ENCODE measurements around the gene NR2F6.
A peak's percentile ranks its signal among the peaks of the same experiment; 100 is the strongest.

The NR2F6 gene

DNA sequence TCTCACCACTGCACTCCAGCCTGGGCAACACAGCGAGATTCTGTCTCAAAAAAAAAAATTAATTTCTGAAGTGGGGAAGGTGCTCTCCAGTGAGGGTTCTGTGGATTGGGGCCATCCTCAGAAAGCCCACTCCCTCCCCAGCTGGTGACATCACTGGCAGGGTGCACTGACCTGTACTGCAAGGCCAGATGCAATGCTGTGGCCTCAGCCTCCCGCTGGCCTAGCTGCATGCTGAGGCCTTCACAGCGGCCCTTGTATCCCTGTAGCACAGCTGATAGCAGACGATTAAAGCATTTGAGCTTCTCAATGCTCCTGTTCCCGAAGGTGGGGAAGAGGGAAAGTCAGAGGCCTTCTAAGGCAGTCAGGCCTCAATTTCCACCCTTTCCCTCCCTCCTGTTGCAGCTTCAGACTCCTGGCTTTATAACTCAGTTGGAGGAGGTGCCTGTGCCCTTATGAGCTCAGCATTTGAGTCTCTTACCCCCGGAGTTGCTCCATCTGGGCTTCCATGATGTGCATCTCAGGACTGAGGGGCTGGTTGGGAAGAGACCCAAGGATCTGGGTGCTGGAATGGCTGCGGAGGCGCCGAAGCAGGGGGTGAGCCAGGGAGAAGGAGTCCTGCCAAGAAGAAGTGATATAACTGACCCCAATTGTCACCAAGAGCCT, 13.5 kb upstream of the NR2F6 start:
- no peak overlapping the region for H3K4me3 ChIP-seq (ENCODE audit: low read length)
- H3K27ac ChIP-seq (ENCODE audit: low read depth, low read length) = no peak overlapping the region
- no peak overlapping the region for H3K9ac ChIP-seq (ENCODE audit: low read length)
- no peaks in the 10 kb centered on the region for H3K4me1 ChIP-seq (ENCODE audit: control insufficient read depth, insufficient read depth, low read length)
- no peaks in the 10 kb centered on the region for H3K27me3 ChIP-seq (ENCODE audit: control insufficient read depth, insufficient read depth, low read length)
- no peaks in the 10 kb centered on the region for H3K36me3 ChIP-seq (ENCODE audit: control insufficient read depth, insufficient read depth, low read length)

DNA sequence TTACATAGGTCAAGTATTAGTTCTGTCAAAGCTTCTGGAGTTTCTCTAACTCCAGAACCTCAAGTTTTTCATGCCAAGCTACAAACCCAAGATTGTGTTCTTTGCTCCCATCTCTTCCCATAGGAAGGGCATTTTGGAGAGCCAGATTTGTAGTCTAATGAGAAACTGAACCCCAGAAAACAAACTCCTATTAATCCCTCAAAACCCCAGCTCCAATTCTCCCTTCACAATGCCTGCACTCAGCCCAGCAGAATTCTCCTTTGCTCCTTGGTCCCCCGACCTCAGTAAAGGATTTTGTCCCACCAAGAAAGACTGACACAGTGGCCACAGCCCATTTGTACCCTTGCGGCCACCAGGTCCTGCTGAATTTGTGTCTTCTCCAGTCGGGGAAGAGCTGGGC, 10.4 kb upstream of the NR2F6 start:
- Histone ChIP-seq H3K27me3 (ENCODE audit: control insufficient read depth, insufficient read depth, low read length) (no peaks in the 10 kb centered on the region), H3K9ac (ENCODE audit: low read length) (no peak overlapping the region), H3K4me3 (ENCODE audit: low read length) (no peak overlapping the region), H3K36me3 (ENCODE audit: control insufficient read depth, insufficient read depth, low read length) (no peaks in the 10 kb centered on the region), H3K27ac (ENCODE audit: low read depth, low read length) (no peak overlapping the region), H3K4me1 (ENCODE audit: control insufficient read depth, insufficient read depth, low read length) (no peaks in the 10 kb centered on the region)

DNA sequence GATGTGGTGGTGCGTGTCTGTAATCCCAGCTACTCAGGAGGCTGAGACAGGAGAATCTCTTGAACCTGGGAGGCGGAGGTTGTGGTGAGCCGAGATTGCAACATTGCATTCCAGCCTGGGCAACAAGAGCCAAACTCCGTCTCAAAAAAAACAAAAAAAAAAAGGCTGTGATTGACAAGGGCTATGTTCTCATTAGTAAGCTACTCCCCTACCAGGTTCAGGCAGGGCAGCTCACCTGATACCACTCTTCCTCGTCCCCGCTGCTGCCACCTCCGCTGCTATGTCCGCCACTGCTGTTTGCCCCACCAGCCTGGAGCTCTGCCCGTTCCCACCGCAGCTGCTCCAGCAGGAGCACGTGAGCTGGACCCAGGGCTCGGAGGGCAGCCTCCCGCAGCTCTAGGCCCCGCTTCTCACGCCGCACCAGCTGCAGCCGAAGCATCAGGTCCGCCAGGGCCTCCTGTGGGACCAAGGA, 9.5 kb upstream of the NR2F6 start:
- no peaks in the 10 kb centered on the region for H3K4me1 ChIP-seq (ENCODE audit: control insufficient read depth, insufficient read depth, low read length)
- no peak overlapping the region for H3K4me3 ChIP-seq (ENCODE audit: low read length)
- no peak overlapping the region for H3K27ac ChIP-seq (ENCODE audit: low read depth, low read length)
- H3K27me3 ChIP-seq (ENCODE audit: control insufficient read depth, insufficient read depth, low read length) = no peaks in the 10 kb centered on the region
- no peaks in the 10 kb centered on the region for H3K36me3 ChIP-seq (ENCODE audit: control insufficient read depth, insufficient read depth, low read length)
- no peak overlapping the region for H3K9ac ChIP-seq (ENCODE audit: low read length)

DNA sequence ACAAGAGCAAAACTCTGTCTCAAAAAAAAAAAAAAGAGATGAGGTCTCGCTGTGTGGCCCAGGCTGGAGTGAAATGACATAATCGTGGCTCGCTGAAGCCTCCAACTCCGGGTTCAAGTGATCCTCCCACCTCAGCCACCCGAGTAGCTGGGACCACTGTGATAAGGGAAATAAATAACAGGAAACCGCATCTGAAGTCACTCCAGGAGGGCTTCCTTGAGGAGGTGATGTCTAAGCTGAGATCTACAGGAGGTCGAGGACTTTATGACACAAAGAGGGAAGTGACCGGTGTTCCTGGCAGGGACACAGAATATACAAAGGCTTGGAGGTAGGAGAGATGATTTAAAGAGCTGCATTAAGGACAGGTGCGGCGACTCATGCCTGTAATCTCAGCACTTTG, 8.9 kb upstream of the NR2F6 start:
- no peak overlapping the region for H3K4me3 ChIP-seq (ENCODE audit: low read length)
- H3K9ac ChIP-seq (ENCODE audit: low read length) = no peak overlapping the region
- no peaks in the 10 kb centered on the region for H3K4me1 ChIP-seq (ENCODE audit: control insufficient read depth, insufficient read depth, low read length)
- H3K27me3 ChIP-seq (ENCODE audit: control insufficient read depth, insufficient read depth, low read length) = no peaks in the 10 kb centered on the region
- H3K36me3 ChIP-seq (ENCODE audit: control insufficient read depth, insufficient read depth, low read length) = no peaks in the 10 kb centered on the region
- no peak overlapping the region for H3K27ac ChIP-seq (ENCODE audit: low read depth, low read length)

DNA sequence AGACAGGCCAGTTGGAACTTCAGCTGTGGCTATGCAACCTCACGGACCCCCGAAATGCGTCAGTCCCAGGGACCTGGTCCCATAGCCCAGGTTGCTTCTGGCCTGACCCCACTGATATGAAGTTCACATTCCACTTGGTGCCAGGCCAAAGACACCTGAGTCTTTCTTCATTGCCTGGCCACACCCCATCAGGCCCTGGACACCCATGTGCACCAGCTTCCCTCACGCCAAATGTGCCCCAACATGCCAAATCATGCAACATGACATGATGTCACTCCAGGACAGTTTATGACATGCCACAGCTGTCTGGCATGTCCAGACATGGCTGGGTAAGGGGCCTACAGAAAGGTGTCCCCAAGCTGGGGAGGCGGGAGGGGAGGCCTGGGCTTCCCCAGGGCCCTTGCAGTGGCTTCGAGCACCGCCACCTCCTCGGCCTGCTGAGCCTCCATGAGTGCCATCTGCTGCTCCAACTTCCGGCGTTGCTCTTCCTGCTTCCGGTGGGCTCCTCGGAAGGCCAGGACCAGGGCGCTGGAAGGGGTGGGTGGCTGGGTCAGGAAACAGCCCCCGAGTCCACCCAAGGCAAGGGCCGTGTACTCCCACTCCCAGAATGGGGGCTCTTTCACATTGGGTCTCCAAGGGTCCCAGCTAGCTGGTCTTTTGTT, 4.3 kb upstream of the NR2F6 start:
- Histone ChIP-seq H3K4me1 (ENCODE audit: control insufficient read depth, insufficient read depth, low read length) (peaks cover 2% of the 10 kb centered on the region), H3K9ac (ENCODE audit: low read length) (no peak overlapping the region), H3K27me3 (ENCODE audit: control insufficient read depth, insufficient read depth, low read length) (no peaks in the 10 kb centered on the region), H3K4me3 (ENCODE audit: low read length) (no peak overlapping the region), H3K36me3 (ENCODE audit: control insufficient read depth, insufficient read depth, low read length) (no peaks in the 10 kb centered on the region), H3K27ac (ENCODE audit: low read depth, low read length) (no peak overlapping the region)

DNA sequence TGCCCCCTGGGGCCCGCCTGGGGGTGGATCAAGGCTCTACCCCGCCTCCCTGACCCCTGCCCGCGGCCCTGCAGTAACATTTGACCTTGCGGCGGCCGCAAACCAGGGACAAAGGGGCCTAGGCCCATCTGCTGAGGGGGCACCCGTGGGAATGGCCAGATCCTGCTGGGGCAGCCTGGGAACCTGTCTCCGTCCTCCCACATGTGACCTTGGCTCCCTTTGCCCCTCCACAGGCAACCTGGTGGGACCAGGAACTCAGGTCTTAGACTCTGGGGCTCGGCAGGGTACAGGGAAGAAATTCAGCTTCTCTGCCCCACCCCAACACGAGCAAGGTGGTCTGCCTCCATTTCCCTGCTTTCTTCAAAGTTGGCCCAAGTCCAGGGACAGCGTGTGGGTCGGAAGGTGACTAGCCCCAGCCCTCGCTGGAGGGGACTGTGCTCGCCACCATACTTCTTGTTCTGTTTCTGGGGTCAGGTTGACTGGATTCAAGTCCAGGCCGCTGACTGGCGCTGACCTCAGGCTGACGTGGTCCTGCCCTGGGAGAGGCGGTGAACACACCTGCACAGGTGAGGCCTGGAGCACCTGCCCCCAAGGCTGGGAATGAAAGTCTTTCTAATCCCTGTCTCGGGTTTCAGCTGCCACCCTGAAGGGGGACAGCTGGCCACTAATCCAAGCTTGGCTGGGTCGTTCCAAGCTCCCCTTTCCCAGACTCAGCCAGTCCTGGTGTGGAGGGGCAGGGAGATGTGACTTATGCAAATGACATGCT, 2.5 kb upstream of the NR2F6 start:
- no peak overlapping the region for H3K4me3 ChIP-seq (ENCODE audit: low read length)
- H3K9ac ChIP-seq (ENCODE audit: low read length) = no peak overlapping the region
- H3K27ac ChIP-seq (ENCODE audit: low read depth, low read length) = no peak overlapping the region
- peaks cover 2% of the 10 kb centered on the region for H3K4me1 ChIP-seq (ENCODE audit: control insufficient read depth, insufficient read depth, low read length)
- H3K36me3 ChIP-seq (ENCODE audit: control insufficient read depth, insufficient read depth, low read length) = no peaks in the 10 kb centered on the region
- H3K27me3 ChIP-seq (ENCODE audit: control insufficient read depth, insufficient read depth, low read length) = no peaks in the 10 kb centered on the region

DNA sequence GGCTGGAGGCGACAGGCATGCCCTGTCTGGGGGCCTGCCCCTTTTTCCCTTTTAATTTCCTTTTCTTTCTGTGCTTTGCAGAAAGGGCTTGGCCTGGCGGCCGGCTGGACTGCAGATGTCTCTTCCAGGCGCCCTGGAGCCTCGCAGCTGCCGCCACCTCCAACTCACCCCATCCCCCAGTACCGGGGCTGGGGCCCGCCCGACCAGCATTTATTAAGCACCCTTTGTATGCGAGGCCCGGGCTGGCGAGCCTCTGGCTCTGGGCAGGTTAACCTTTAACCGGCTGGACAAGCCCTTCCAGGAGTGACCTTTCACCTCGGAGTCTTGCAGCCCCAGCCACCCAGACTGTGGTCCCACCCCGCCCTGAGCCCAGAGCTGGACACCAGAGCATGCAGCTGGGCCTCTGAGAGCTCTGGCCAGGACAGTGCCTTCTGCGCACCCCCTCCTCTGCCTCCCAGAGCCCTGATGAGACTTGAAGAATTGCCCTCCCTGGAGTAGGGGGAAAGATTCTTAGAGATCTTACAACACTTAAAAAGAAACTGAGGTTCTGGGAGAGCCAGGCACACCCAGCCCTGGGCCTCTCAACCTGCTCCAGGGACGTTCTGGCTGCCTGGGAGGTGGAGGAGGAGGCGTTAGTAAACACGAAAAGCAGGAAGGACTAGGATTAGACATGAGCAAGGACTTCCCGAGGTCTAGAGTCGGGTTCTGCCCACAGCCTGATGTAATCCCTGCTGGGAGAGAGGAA, 1.1 kb upstream of the NR2F6 start:
- Histone ChIP-seq H3K9ac (ENCODE audit: low read length) (no peak overlapping the region), H3K36me3 (ENCODE audit: control insufficient read depth, insufficient read depth, low read length) (no peaks in the 10 kb centered on the region), H3K4me1 (ENCODE audit: control insufficient read depth, insufficient read depth, low read length) (peaks cover 2% of the 10 kb centered on the region), H3K4me3 (ENCODE audit: low read length) (peak overlapping the region; percentile 68), H3K27me3 (ENCODE audit: control insufficient read depth, insufficient read depth, low read length) (no peaks in the 10 kb centered on the region), H3K27ac (ENCODE audit: low read depth, low read length) (peak overlapping the region; percentile 88)

DNA sequence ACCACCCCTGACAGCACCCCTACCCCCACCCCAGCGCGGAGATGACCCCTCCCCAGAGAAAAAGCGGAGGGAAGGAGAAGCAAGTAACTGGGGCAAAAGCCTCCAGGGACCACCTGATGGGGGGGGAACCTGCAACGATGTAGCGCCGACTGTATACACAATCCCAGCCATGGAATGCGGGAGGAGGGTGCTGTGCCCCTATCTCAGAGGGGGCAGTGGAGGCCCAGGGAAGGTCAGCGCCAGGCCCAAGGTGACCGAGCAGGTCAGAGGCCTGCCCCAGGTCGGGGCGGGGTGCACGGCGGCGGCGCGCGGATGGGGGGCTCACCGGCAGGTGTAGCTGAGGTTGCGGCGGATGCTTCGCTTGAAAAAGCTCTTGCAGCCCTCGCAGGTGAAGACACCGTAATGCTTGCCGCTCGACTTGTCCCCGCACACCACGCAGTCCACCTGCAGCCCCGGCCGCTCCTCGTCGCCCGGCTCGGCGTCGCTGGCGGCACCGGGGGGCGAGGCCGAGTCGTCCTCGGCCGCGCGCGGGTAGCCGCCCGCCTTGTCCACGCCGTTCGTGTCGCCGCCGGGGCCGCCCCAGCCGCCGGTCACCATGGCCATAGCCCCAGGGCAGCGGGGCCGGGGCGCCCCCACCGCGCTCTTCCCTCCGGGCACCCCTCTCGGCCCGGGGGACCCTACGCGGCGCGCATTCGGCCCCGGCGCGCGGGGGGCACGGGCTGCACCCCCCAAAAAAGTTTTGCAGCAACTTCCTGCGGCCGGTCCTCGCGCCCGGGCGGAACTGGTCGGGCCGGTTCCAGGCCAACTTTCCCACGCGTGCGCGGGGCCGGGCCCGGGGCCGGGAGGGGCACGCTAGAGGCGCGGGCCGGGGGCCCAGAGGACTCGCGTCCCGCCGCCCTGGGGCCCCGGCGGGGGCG, 843 bp downstream of the NR2F6 start:
- peak overlapping the region; percentile 91 for H3K4me3 ChIP-seq (ENCODE audit: low read length)
- no peaks in the 10 kb centered on the region for H3K27me3 ChIP-seq (ENCODE audit: control insufficient read depth, insufficient read depth, low read length)
- no peaks in the 10 kb centered on the region for H3K36me3 ChIP-seq (ENCODE audit: control insufficient read depth, insufficient read depth, low read length)
- H3K4me1 ChIP-seq (ENCODE audit: control insufficient read depth, insufficient read depth, low read length) = peaks cover 2% of the 10 kb centered on the region
- peak overlapping the region; percentile 13 for H3K9ac ChIP-seq (ENCODE audit: low read length)
- peak overlapping the region; percentile 74 for H3K27ac ChIP-seq (ENCODE audit: low read depth, low read length)

DNA sequence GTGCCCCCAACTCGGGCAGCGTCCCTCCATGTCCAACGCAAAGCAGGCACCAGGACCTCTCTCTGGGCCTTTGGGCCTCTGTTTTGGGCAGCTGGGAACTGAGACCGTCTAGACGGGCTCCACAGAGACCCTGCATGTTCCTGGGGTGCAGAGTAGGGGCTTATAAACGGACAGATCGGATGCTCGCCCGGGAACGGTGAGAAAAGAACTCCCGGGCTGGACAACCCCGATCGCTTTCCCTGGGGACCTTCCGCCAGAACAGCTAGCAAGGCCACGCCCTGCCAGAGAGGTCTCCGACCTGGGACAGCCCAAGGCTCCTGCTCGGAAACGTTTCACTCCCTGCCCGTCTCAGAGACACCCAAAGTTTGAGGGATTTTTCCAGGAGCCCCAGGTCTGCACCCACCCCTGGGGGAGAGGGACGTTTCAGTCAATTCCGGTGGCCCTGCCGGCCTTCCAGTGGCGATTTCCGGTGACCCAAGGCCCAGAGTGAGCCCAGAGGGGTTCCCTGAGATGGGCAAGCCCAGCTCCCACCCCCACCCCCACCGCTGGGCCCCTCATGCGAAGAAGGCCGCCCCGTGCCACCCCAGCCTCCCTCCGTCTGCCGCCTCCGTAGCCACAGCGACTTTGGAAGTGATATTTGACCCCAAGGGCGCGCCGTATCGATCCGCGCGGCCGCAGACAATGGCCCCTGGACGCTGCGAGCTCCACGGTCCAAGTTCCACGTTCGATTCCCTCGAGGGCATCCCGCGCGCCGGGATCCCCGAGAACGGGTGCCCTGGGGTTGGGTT, 1.7 kb downstream of the NR2F6 start:
- no peaks in the 10 kb centered on the region for H3K36me3 ChIP-seq (ENCODE audit: control insufficient read depth, insufficient read depth, low read length)
- peaks cover 2% of the 10 kb centered on the region for H3K4me1 ChIP-seq (ENCODE audit: control insufficient read depth, insufficient read depth, low read length)
- H3K27me3 ChIP-seq (ENCODE audit: control insufficient read depth, insufficient read depth, low read length) = no peaks in the 10 kb centered on the region
- peak overlapping the region; percentile 74 for H3K27ac ChIP-seq (ENCODE audit: low read depth, low read length)
- H3K4me3 ChIP-seq (ENCODE audit: low read length) = peak overlapping the region; percentile 91
- H3K9ac ChIP-seq (ENCODE audit: low read length) = peak overlapping the region; percentile 13

DNA sequence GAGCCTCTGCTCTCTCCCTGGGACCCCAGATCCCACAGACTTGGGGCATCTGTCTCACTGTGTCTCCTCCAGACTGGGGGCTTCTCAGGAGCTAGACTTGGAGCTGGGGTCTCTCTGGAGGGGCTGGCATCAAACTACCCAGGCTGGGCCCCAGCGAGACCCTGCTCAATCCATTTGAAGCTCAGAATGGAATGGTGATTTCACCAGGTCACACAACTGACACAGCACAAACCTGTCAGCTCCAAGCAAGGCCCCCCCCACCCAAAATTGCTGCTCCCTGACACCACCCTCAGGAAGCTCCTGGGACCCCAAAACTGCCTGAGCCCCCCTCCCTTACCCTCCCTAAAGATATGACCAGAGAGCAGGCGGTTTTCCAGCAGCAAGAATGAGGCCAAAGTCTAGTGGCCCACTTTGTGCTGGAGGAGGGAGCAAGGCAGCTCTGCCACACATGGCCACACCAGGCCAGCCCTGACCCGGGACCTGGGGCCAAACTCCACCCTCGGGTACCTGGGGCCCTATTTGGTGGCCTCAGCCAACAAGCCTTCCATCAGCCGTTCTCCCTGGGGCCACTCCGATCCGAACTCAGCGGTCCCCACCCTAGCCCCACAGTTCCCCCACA, 2.4 kb downstream of the NR2F6 start:
- peak overlapping the region; percentile 91 for H3K4me3 ChIP-seq (ENCODE audit: low read length)
- H3K4me1 ChIP-seq (ENCODE audit: control insufficient read depth, insufficient read depth, low read length) = peaks cover 2% of the 10 kb centered on the region
- H3K36me3 ChIP-seq (ENCODE audit: control insufficient read depth, insufficient read depth, low read length) = peaks cover 3% of the 10 kb centered on the region
- H3K9ac ChIP-seq (ENCODE audit: low read length) = no peak overlapping the region
- H3K27ac ChIP-seq (ENCODE audit: low read depth, low read length) = peak overlapping the region; percentile 74
- no peaks in the 10 kb centered on the region for H3K27me3 ChIP-seq (ENCODE audit: control insufficient read depth, insufficient read depth, low read length)

Measured in rectal smooth muscle tissue (tissue), 1 donor.